ENCODE measurements around the gene FATE1. TPM values are rescaled to one million over a fixed set of nuclear protein-coding genes. Genes with fewer than 3 reads are reported as not detected.

The FATE1 gene
- total RNA-seq, 4 donors from 2014 or later = not detected

- H3K4me1 ChIP-seq = no peaks in the 10 kb centered on the region
Measured at GRCh38 chrX:151702026-151702714, 13.7 kb upstream of the FATE1 start.

GRCh38 chrX:151702741-151703340 lies 13.0 kb upstream of the FATE1 start:
- no peak overlapping the region for H3K27ac ChIP-seq

More at GRCh38 chrX:151702026-151702714, 13.7 kb upstream of the FATE1 start:
- TF ChIP-seq CTCF (IDR thresholded peaks at IDR 0.05) = no peak
- no peak for TF ChIP-seq POLR2A (IDR thresholded peaks at IDR 0.05)
- Histone ChIP-seq H3K36me3 (no peaks in the 10 kb centered on the region), H3K9me3 (no peaks in the 10 kb centered on the region), H3K4me3 (no peak overlapping the region), H3K27ac (no peak overlapping the region), H3K27me3 (no peaks in the 10 kb centered on the region)
- peak in 1 of 3 donors; percentile 14 for DNase-seq

GRCh38 chrX:151703487-151703886 lies 12.3 kb upstream of the FATE1 start:
- Histone ChIP-seq H3K9me3 (no peaks in the 10 kb centered on the region), H3K27ac (no peak overlapping the region), H3K27me3 (no peaks in the 10 kb centered on the region), H3K4me1 (no peaks in the 10 kb centered on the region), H3K36me3 (no peaks in the 10 kb centered on the region), H3K4me3 (no peak overlapping the region)
- TF ChIP-seq POLR2A (IDR thresholded peaks at IDR 0.05) = no peak
- TF ChIP-seq CTCF (IDR thresholded peaks at IDR 0.05) = no peak
- peak in 1 of 3 donors; percentile 45 for DNase-seq

More at GRCh38 chrX:151702741-151703340, 13.0 kb upstream of the FATE1 start:
- Histone ChIP-seq H3K4me1 (no peaks in the 10 kb centered on the region), H3K27me3 (no peaks in the 10 kb centered on the region), H3K9me3 (no peaks in the 10 kb centered on the region), H3K4me3 (no peak overlapping the region), H3K36me3 (no peaks in the 10 kb centered on the region)
- DNase-seq = no peak
- TF ChIP-seq CTCF (IDR thresholded peaks at IDR 0.05) (no peak), POLR2A (IDR thresholded peaks at IDR 0.05) (no peak)

GRCh38 chrX:151704041-151704663 lies 11.7 kb upstream of the FATE1 start:
- TF ChIP-seq POLR2A (IDR thresholded peaks at IDR 0.05) (no peak), CTCF (IDR thresholded peaks at IDR 0.05) (no peak)
- DNase-seq = peak in 1 of 3 donors; percentile 33
- H3K4me1 ChIP-seq = no peaks in the 10 kb centered on the region
- no peaks in the 10 kb centered on the region for H3K9me3 ChIP-seq
- H3K36me3 ChIP-seq = no peaks in the 10 kb centered on the region
- no peaks in the 10 kb centered on the region for H3K27me3 ChIP-seq
- no peak overlapping the region for H3K4me3 ChIP-seq
- H3K27ac ChIP-seq = no peak overlapping the region

GRCh38 chrX:151708821-151709220 lies 7.0 kb upstream of the FATE1 start:
- DNase-seq = peak in 1 of 3 donors; percentile 15
- no peaks in the 10 kb centered on the region for H3K4me1 ChIP-seq
- TF ChIP-seq POLR2A (IDR thresholded peaks at IDR 0.05) (no peak), CTCF (IDR thresholded peaks at IDR 0.05) (no peak)
- H3K27me3 ChIP-seq = no peaks in the 10 kb centered on the region
- H3K9me3 ChIP-seq = no peaks in the 10 kb centered on the region
- no peak overlapping the region for H3K27ac ChIP-seq
- H3K4me3 ChIP-seq = no peak overlapping the region
- no peaks in the 10 kb centered on the region for H3K36me3 ChIP-seq
